ENCODE data around the gene TCEAL4. TPM values are rescaled to one million over a fixed set of nuclear protein-coding genes. Genes with fewer than 3 reads are reported as not detected.

TCEAL4 gene
- 15.1 TPM for total RNA-seq

GRCh38 chrX:103585411-103586313 lies at the start of gene TCEAL4:
TSS of gene TCEAL4 (plus strand) at chrX:103585515. CDS start at chrX:103586676, 1,161 bp downstream.
- H3K27me3 ChIP-seq (ENCODE audit: control insufficient read depth in 3 of 3, insufficient read depth in 3 of 3, low read length in 3 of 3): no peaks in the 10 kb centered on the region
- peak within 1 kb of the TSS; percentile 73 to 92 (median 81) for H3K9ac ChIP-seq (ENCODE audit: low read depth in 1 of 3, low read length in 3 of 3)
- H3K4me1 ChIP-seq (ENCODE audit: control insufficient read depth in 3 of 3, insufficient read depth in 3 of 3, low read length in 3 of 3): peaks cover 0 to 5% (median 0%) of the 10 kb centered on the region in 3 donors
- H3K4me3 ChIP-seq (ENCODE audit: low read length in 3 of 3): peak within 1 kb of the TSS; percentile 81 to 86 (median 86)
- H3K27ac ChIP-seq (ENCODE audit: low read depth, low read length): peak within 1 kb of the TSS; percentile 82
- peaks cover 0 to 2% (median 0%) of the 10 kb centered on the region in 3 donors for H3K36me3 ChIP-seq (ENCODE audit: control insufficient read depth in 3 of 3, insufficient read depth in 3 of 3, low read length in 3 of 3)
- H3K9me3 ChIP-seq (ENCODE audit: control insufficient read depth in 3 of 3, low read length in 3 of 3): peaks cover 0 to 2% (median 0%) of the 10 kb centered on the region in 3 donors

GRCh38 chrX:103536071-103536470 lies 49.2 kb upstream of the TCEAL4 start:
- peaks cover 0 to 3% (median 0%) of the 10 kb centered on the region in 3 donors for H3K27me3 ChIP-seq (ENCODE audit: control insufficient read depth in 3 of 3, insufficient read depth in 3 of 3, low read length in 3 of 3)
- no peak overlapping the region for H3K27ac ChIP-seq (ENCODE audit: low read depth, low read length)
- no peaks in the 10 kb centered on the region for H3K9me3 ChIP-seq (ENCODE audit: control insufficient read depth in 3 of 3, low read length in 3 of 3)
- no peaks in the 10 kb centered on the region for H3K36me3 ChIP-seq (ENCODE audit: control insufficient read depth in 3 of 3, insufficient read depth in 3 of 3, low read length in 3 of 3)
- no peaks in the 10 kb centered on the region for H3K4me1 ChIP-seq (ENCODE audit: control insufficient read depth in 3 of 3, insufficient read depth in 3 of 3, low read length in 3 of 3)
- H3K4me3 ChIP-seq (ENCODE audit: low read length in 3 of 3): no peak overlapping the region
- H3K9ac ChIP-seq (ENCODE audit: low read depth in 1 of 3, low read length in 3 of 3): no peak overlapping the region

GRCh38 chrX:103536732-103537131 lies 48.6 kb upstream of the TCEAL4 start:
- H3K27me3 ChIP-seq (ENCODE audit: control insufficient read depth in 3 of 3, insufficient read depth in 3 of 3, low read length in 3 of 3): peaks cover 0 to 3% (median 0%) of the 10 kb centered on the region in 3 donors
- no peak overlapping the region for H3K4me3 ChIP-seq (ENCODE audit: low read length in 3 of 3)
- no peaks in the 10 kb centered on the region for H3K4me1 ChIP-seq (ENCODE audit: control insufficient read depth in 3 of 3, insufficient read depth in 3 of 3, low read length in 3 of 3)
- no peak overlapping the region for H3K9ac ChIP-seq (ENCODE audit: low read depth in 1 of 3, low read length in 3 of 3)
- no peaks in the 10 kb centered on the region for H3K9me3 ChIP-seq (ENCODE audit: control insufficient read depth in 3 of 3, low read length in 3 of 3)
- H3K36me3 ChIP-seq (ENCODE audit: control insufficient read depth in 3 of 3, insufficient read depth in 3 of 3, low read length in 3 of 3): no peaks in the 10 kb centered on the region
- H3K27ac ChIP-seq (ENCODE audit: low read depth, low read length): no peak overlapping the region

- no peaks in the 10 kb centered on the region for H3K9me3 ChIP-seq (ENCODE audit: control insufficient read depth in 3 of 3, low read length in 3 of 3)
- no peak overlapping the region for H3K27ac ChIP-seq (ENCODE audit: low read depth, low read length)
- no peaks in the 10 kb centered on the region for H3K4me1 ChIP-seq (ENCODE audit: control insufficient read depth in 3 of 3, insufficient read depth in 3 of 3, low read length in 3 of 3)
- no peaks in the 10 kb centered on the region for H3K36me3 ChIP-seq (ENCODE audit: control insufficient read depth in 3 of 3, insufficient read depth in 3 of 3, low read length in 3 of 3)
- H3K27me3 ChIP-seq (ENCODE audit: control insufficient read depth in 3 of 3, insufficient read depth in 3 of 3, low read length in 3 of 3): no peaks in the 10 kb centered on the region
- H3K4me3 ChIP-seq (ENCODE audit: low read length in 3 of 3): no peak overlapping the region
- no peak overlapping the region for H3K9ac ChIP-seq (ENCODE audit: low read depth in 1 of 3, low read length in 3 of 3)
These were observed 47.4 kb upstream of the TCEAL4 start for GRCh38 chrX:103537871-103538387.

- no peak overlapping the region for H3K4me3 ChIP-seq (ENCODE audit: low read length in 3 of 3)
- H3K27me3 ChIP-seq (ENCODE audit: control insufficient read depth in 3 of 3, insufficient read depth in 3 of 3, low read length in 3 of 3): no peaks in the 10 kb centered on the region
- H3K4me1 ChIP-seq (ENCODE audit: control insufficient read depth in 3 of 3, insufficient read depth in 3 of 3, low read length in 3 of 3): no peaks in the 10 kb centered on the region
- no peaks in the 10 kb centered on the region for H3K9me3 ChIP-seq (ENCODE audit: control insufficient read depth in 3 of 3, low read length in 3 of 3)
- H3K27ac ChIP-seq (ENCODE audit: low read depth, low read length): no peak overlapping the region
- no peaks in the 10 kb centered on the region for H3K36me3 ChIP-seq (ENCODE audit: control insufficient read depth in 3 of 3, insufficient read depth in 3 of 3, low read length in 3 of 3)
- H3K9ac ChIP-seq (ENCODE audit: low read depth in 1 of 3, low read length in 3 of 3): no peak overlapping the region
These were observed 46.6 kb upstream of the TCEAL4 start for GRCh38 chrX:103538728-103539127.

- Histone ChIP-seq H3K4me1 (ENCODE audit: control insufficient read depth in 3 of 3, insufficient read depth in 3 of 3, low read length in 3 of 3) (no peaks in the 10 kb centered on the region), H3K9ac (ENCODE audit: low read depth in 1 of 3, low read length in 3 of 3) (no peak overlapping the region), H3K4me3 (ENCODE audit: low read length in 3 of 3) (no peak overlapping the region), H3K27ac (ENCODE audit: low read depth, low read length) (no peak overlapping the region), H3K27me3 (ENCODE audit: control insufficient read depth in 3 of 3, insufficient read depth in 3 of 3, low read length in 3 of 3) (peaks cover 0 to 3% (median 0%) of the 10 kb centered on the region in 3 donors), H3K9me3 (ENCODE audit: control insufficient read depth in 3 of 3, low read length in 3 of 3) (no peaks in the 10 kb centered on the region), H3K36me3 (ENCODE audit: control insufficient read depth in 3 of 3, insufficient read depth in 3 of 3, low read length in 3 of 3) (no peaks in the 10 kb centered on the region)
These were observed 45.6 kb upstream of the TCEAL4 start for GRCh38 chrX:103539695-103540094.

- no peak overlapping the region for H3K4me3 ChIP-seq (ENCODE audit: low read length in 3 of 3)
- H3K9me3 ChIP-seq (ENCODE audit: control insufficient read depth in 3 of 3, low read length in 3 of 3): no peaks in the 10 kb centered on the region
- H3K27ac ChIP-seq (ENCODE audit: low read depth, low read length): no peak overlapping the region
- H3K4me1 ChIP-seq (ENCODE audit: control insufficient read depth in 3 of 3, insufficient read depth in 3 of 3, low read length in 3 of 3): no peaks in the 10 kb centered on the region
- no peak overlapping the region for H3K9ac ChIP-seq (ENCODE audit: low read depth in 1 of 3, low read length in 3 of 3)
- peaks cover 0 to 3% (median 0%) of the 10 kb centered on the region in 3 donors for H3K27me3 ChIP-seq (ENCODE audit: control insufficient read depth in 3 of 3, insufficient read depth in 3 of 3, low read length in 3 of 3)
- no peaks in the 10 kb centered on the region for H3K36me3 ChIP-seq (ENCODE audit: control insufficient read depth in 3 of 3, insufficient read depth in 3 of 3, low read length in 3 of 3)
These were observed 45.2 kb upstream of the TCEAL4 start for GRCh38 chrX:103540145-103540544.

GRCh38 chrX:103549916-103550315 lies 35.4 kb upstream of the TCEAL4 start:
- H3K36me3 ChIP-seq (ENCODE audit: control insufficient read depth in 3 of 3, insufficient read depth in 3 of 3, low read length in 3 of 3): no peaks in the 10 kb centered on the region
- no peak overlapping the region for H3K27ac ChIP-seq (ENCODE audit: low read depth, low read length)
- H3K4me3 ChIP-seq (ENCODE audit: low read length in 3 of 3): no peak overlapping the region
- no peaks in the 10 kb centered on the region for H3K27me3 ChIP-seq (ENCODE audit: control insufficient read depth in 3 of 3, insufficient read depth in 3 of 3, low read length in 3 of 3)
- peaks cover 0 to 2% (median 0%) of the 10 kb centered on the region in 3 donors for H3K9me3 ChIP-seq (ENCODE audit: control insufficient read depth in 3 of 3, low read length in 3 of 3)
- H3K4me1 ChIP-seq (ENCODE audit: control insufficient read depth in 3 of 3, insufficient read depth in 3 of 3, low read length in 3 of 3): no peaks in the 10 kb centered on the region
- H3K9ac ChIP-seq (ENCODE audit: low read depth in 1 of 3, low read length in 3 of 3): no peak overlapping the region

- peaks cover 0 to 2% (median 0%) of the 10 kb centered on the region in 3 donors for H3K27me3 ChIP-seq (ENCODE audit: control insufficient read depth in 3 of 3, insufficient read depth in 3 of 3, low read length in 3 of 3)
- H3K9me3 ChIP-seq (ENCODE audit: control insufficient read depth in 3 of 3, low read length in 3 of 3): peaks cover 0 to 2% (median 0%) of the 10 kb centered on the region in 3 donors
- H3K9ac ChIP-seq (ENCODE audit: low read depth in 1 of 3, low read length in 3 of 3): no peak overlapping the region
- H3K36me3 ChIP-seq (ENCODE audit: control insufficient read depth in 3 of 3, insufficient read depth in 3 of 3, low read length in 3 of 3): no peaks in the 10 kb centered on the region
- no peak overlapping the region for H3K27ac ChIP-seq (ENCODE audit: low read depth, low read length)
- no peak overlapping the region for H3K4me3 ChIP-seq (ENCODE audit: low read length in 3 of 3)
- no peaks in the 10 kb centered on the region for H3K4me1 ChIP-seq (ENCODE audit: control insufficient read depth in 3 of 3, insufficient read depth in 3 of 3, low read length in 3 of 3)
These were observed 34.8 kb upstream of the TCEAL4 start for GRCh38 chrX:103550415-103551051.

GRCh38 chrX:103552236-103552635 lies 33.1 kb upstream of the TCEAL4 start:
- Histone ChIP-seq H3K27me3 (ENCODE audit: control insufficient read depth in 3 of 3, insufficient read depth in 3 of 3, low read length in 3 of 3) (peaks cover 0 to 2% (median 0%) of the 10 kb centered on the region in 3 donors), H3K27ac (ENCODE audit: low read depth, low read length) (no peak overlapping the region), H3K36me3 (ENCODE audit: control insufficient read depth in 3 of 3, insufficient read depth in 3 of 3, low read length in 3 of 3) (no peaks in the 10 kb centered on the region), H3K4me1 (ENCODE audit: control insufficient read depth in 3 of 3, insufficient read depth in 3 of 3, low read length in 3 of 3) (no peaks in the 10 kb centered on the region), H3K9ac (ENCODE audit: low read depth in 1 of 3, low read length in 3 of 3) (no peak overlapping the region), H3K4me3 (ENCODE audit: low read length in 3 of 3) (no peak overlapping the region), H3K9me3 (ENCODE audit: control insufficient read depth in 3 of 3, low read length in 3 of 3) (peaks cover 0 to 1% (median 0%) of the 10 kb centered on the region in 3 donors)
